ENCODE data around the gene OR4N5.
A peak's percentile ranks its signal among the peaks of the same experiment; 100 is the strongest.
"Not testable (repeated sequence)": the region's sequence is repeated elsewhere in the genome, so short reads cannot be mapped to it uniquely, and the experiment has no call there.

The OR4N5 gene

GRCh38 chr14:20118795-20119194 lies 19.8 kb upstream of the OR4N5 start:
- TF ChIP-seq ZFX (IDR thresholded peaks at IDR 0.05; ENCODE audit: borderline replicate concordance) (no peak), CTCF (IDR thresholded peaks at IDR 0.05) (no peak)
- H3K27ac ChIP-seq: no peak overlapping the region

GRCh38 chr14:20143911-20144310 lies 5.3 kb downstream of the OR4N5 start:
- TF ChIP-seq CTCF (IDR thresholded peaks at IDR 0.05) (peak; percentile 59), ZFX (IDR thresholded peaks at IDR 0.05; ENCODE audit: borderline replicate concordance) (no peak)
- no peak overlapping the region for H3K27ac ChIP-seq

GRCh38 chr14:20144820-20145219 lies 6.2 kb downstream of the OR4N5 start:
- no peak for TF ChIP-seq ZFX (IDR thresholded peaks at IDR 0.05; ENCODE audit: borderline replicate concordance)
- TF ChIP-seq CTCF (IDR thresholded peaks at IDR 0.05): no peak
- H3K27ac ChIP-seq: no peak overlapping the region

DNA sequence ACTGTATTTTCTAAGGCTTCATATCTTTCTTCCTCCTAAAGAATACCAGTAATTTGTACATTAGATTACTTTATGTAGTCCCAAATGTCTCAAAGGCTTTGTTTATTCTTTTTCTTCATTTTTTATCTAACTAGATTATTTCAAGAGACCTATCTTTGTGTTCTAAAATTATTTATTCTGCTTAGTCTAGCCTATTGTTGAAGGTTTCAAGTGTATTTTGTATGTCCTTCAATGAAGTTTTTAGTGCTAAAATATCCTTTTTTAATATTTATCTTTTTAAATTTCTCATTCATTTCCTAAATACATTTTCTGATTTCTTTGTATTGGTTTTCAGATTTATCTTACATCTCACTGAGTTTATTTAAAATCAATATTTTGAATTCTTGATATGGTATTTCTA lies 25.8 kb downstream of the OR4N5 start:
- TF ChIP-seq CTCF (IDR thresholded peaks at IDR 0.05): no peak
- TF ChIP-seq ZFX (IDR thresholded peaks at IDR 0.05; ENCODE audit: borderline replicate concordance): no peak
- no peak overlapping the region for H3K27ac ChIP-seq

- no peak overlapping the region for H3K27ac ChIP-seq
- TF ChIP-seq ZFX (IDR thresholded peaks at IDR 0.05; ENCODE audit: borderline replicate concordance) (no peak), CTCF (IDR thresholded peaks at IDR 0.05) (no peak)
These were observed 28.5 kb downstream of the OR4N5 start for GRCh38 chr14:20167091-20167490.

DNA sequence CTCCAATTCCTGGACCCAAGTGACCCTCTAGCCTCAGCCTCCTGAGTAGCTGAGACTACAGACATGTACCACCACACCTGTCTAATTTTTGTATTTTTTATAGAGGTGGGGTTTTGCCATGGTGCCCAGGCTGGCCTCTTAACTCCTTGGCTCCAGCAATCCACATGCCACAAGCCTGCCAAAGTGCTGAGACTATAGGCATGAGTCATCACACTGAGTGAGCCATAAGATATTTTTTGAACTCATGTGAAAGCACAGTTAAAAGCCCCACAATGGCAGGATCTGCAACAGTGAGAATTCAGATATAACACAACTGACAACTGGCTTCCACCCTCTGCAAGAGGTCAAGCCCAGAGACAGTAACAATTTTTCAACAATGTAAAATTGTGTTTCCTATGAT lies 31.2 kb downstream of the OR4N5 start:
- H3K27ac ChIP-seq: not testable (repeated sequence)

GRCh38 chr14:20174205-20174604 lies 35.6 kb downstream of the OR4N5 start:
- not testable (repeated sequence) for H3K27ac ChIP-seq

DNA sequence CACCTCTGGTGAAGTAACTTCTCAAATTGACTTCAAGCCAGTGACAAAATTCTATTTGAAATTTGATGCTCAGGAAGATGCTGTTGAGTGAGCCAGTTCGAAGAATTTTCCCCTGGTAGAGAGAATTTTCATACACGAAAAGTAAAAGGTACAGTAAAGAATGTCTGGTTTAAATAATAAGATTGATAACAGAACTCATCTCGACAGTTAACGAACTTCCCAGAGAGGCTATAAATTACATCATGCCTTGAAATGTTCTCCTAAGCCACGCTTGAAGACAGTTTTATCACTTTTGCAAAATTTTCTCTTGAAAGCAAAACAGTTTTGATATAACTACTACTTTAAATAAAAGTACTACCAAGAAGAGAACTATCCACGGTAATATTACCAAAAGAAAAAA lies 37.7 kb downstream of the OR4N5 start:
- H3K27ac ChIP-seq: no peak overlapping the region
- no peak for TF ChIP-seq ZFX (IDR thresholded peaks at IDR 0.05; ENCODE audit: borderline replicate concordance)

- H3K27ac ChIP-seq: no peak overlapping the region
- TF ChIP-seq ZFX (IDR thresholded peaks at IDR 0.05; ENCODE audit: borderline replicate concordance) (no peak), CTCF (IDR thresholded peaks at IDR 0.05) (no peak)
These were observed 38.9 kb downstream of the OR4N5 start for GRCh38 chr14:20177433-20177974.

All from 22Rv1 (cell line).